ENCODE data around the gene TEN1.

TEN1 gene

DNA sequence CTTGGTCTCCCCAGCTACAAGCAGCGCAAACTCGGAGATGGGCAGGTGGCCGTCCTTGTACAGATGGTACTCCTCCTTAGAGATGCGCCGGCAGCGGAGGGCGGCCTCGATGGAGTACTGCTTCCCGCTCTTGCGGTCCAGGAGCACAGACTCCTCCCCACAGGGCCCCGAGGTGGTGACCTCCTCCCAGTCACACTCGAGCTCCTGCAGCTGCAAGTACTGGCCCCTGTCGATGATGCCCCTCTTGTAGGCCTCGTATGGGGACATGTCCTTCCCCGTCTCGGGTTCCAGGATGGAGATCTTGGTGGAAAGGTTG lies 28.8 kb downstream of the TEN1 start:
- DNase-seq, result no peak

DNA sequence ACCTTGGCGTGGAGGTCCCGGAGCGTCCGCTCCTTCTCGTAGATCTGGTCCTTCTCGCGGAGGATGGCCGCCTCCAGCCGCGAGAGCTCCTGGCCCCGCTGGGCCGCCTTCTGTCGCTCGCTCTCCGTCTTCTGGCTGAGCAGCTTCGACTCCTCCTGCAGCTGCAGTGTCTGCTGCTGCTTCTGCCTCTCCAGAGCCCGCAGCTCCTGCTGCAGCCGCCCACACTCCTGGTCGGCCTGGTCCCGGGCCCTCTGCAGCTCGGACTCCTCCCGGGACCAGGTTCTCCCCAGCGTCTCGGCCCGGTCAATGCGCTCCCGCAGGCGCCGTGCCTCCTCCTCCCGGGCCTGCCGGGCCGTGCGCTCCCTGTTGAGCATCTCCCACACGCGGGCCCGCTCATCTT lies 29.2 kb downstream of the TEN1 start:
- no peak for DNase-seq

DNA sequence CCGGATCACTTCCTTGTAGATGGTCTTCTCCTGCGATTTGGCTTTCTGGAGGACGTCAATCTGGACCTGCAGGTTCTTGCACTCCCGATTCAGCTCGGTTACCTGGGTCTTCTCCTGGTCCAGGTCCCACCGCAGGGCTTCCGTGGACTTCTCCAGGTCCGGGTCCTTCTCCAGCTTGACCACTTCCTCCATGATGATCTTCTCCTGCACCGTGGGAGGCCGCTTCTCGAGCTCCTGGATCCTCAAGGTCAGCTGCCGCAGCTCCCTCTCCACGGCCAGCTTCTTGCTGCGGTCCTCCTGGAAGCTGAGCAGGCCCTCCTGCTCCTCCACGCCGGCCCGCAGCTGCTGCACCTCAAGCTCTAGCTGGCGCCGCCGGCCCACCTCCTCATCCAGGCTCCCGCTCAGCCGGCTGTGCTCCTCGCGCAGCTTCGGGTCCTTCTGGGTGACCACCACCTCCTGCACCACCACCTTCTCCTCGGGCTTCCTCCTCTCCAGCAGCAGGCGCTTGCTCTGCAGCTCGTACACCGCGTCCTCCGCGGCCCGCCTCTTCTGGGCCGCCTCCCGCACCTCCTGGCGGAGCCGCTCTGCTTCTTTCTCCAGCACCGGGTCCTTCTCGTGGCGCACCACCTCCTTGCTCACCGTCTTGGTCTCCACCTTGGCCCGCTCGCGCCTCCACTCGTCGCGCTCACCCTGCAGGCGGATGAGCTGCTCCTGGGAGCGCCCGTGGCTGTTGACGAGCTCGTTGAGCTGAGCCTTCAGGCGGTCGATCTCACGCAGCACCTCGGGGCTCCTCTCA lies 29.8 kb downstream of the TEN1 start:
- no peak for DNase-seq

DNA sequence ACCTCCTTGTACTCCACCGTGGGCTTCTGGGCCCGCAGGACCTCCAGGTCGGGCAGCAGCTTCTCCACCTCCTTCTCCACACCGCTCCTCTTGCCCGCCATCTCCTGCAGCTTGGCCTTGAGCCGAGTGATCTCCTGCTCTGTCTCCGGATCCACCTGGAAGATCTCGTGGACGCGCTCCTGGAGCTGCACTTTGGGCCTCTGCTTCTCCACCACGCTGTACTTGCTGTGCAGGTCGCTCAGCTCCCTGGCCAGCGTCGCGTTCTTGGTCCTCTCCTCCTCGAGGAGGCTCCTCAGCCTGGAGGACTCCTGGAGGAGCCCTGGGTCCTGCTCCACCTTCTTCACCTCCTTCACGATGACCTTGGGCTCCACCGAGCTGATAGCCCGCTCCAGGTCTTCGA lies 30.4 kb downstream of the TEN1 start:
- DNase-seq, result no peak

DNA sequence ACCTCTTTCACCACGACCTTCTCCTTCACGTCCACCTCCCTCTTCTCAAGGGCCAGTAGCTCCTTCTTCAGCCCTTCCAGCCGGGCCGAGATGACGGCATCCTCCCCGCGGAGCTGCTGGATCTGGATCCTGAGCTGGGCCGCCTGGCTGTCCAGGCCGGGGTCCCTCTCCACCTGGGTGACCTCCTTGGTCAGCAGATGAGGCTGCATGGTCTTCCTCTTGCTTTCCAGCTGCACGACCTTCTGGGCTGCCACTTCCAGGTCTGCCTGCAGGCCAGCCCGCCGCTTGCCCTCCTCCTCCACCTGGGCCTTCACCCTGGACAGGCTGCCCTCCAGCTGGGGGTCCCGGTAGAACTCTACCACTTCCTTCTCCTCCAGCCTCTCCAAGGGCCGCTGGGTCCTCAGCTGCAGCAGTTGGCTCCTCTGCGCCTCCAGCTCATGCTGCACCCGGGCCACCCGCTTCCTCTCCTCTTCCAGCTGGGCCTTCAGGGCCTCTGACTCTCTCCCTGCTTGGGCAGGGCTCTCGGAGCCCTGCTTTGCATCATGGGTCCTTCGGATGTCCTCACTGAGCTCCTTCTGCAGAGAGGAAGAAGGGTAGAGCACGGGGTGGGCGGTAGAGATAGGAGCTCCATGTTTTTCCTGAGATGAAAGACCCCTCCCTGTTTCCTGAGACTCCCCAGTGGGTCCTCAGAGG lies 31.1 kb downstream of the TEN1 start:
- no peak for DNase-seq

DNA sequence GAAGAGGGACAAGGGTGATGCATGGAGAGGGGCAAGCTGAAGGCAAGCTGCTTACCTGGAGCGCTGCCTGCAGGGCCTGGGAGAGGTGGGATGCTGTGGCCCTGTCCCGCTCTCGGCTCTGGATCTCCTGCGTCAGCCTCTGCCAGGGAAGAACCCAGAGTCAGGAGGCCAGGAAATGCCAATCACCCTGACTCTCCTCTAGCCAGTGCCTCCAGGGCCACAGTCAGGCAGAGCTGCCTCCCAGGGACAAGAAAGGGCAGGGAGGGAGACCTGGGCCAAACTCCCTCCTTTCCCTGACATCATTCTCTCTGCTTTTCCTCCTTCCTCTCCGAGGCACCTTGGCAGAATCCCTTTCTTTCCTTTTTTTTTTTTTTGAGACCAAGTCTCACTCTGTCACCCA lies 32.9 kb downstream of the TEN1 start:
- DNase-seq, result no peak

DNA sequence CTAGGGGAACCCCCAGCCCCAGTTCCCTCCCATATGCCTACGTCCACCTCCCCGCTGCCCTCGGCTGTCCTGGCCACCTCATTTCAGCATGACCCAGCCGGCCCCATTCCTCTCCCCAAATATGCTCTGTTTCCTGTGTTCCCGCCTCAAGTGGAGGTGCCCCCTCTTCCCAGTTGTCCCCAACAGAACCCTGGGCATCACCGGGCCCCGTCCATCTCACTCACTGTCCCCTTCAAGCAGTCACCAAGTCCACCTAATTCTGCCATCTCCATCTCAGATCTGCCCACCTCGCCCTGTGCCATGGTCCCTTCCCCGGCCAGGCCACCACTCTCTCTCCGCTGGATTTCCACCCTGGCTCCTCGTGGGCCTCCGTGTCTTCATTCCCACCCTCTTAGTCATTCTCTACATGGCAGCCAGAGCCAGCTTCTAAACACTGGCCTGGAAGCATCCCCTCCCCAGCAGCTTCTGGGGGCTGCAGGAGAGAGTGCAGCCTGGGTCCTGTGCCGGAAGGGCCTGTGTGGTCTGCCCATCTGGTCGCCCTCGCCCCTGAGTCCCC lies 34.4 kb downstream of the TEN1 start:
- no peak for DNase-seq

DNA sequence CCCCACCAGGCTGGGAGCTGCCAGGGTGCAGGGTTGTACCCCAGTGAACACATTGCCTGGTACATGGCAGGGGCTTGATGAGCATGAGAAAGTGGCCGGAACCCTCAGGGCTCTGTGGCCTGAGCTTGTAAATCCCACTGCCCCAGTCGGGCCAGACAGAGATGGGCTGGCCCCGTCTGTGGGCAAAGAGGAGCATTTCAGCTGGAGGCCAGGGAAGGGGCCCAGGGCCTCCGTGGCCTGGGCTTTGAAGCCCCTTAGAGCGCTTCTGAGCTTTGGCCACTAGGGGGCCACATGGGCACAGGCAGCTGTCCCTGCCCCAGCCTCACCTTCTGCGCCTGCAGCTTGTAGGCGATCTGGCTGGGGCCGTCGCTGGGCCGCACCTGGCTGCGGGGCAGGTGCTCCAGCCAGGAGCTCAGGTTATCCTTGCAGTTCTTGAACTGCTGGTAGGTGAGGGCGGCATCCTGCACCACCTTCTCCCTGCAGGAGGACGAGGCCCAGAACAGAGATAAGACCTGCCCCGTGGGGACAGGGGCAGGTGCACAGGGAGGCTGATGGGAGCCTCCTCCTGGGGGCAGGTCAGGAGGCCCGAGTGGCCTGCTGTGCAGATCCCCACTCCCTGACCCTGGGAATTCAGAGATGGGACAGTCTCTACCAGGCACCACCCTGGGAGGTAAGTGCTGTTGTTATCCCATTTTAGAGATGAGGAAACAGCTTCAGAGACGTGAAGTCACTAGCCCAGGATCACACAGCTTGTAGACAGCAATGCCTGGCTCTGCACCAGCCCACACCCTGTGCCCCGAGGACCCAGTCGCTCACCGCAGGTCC lies 35.3 kb downstream of the TEN1 start:
- DNase-seq, result peak; percentile 80

DNA sequence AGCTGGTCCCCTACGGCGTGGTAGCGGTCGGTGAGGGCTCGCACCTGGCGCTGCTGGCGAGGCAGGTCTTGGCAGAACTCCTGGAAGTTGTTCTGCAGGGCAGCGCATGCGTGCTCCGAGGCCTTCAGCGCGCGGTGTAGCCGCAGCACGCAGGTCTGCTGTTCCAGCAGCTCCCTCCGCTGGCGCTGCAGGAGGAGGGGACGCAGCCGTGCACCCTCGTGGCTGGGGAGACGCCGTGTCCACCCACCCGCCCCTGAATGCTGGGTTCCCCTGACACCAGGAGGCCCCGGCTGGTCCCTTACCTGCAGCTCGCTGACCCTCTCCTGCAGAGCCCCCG lies 35.9 kb downstream of the TEN1 start:
- DNase-seq, result no peak

DNA sequence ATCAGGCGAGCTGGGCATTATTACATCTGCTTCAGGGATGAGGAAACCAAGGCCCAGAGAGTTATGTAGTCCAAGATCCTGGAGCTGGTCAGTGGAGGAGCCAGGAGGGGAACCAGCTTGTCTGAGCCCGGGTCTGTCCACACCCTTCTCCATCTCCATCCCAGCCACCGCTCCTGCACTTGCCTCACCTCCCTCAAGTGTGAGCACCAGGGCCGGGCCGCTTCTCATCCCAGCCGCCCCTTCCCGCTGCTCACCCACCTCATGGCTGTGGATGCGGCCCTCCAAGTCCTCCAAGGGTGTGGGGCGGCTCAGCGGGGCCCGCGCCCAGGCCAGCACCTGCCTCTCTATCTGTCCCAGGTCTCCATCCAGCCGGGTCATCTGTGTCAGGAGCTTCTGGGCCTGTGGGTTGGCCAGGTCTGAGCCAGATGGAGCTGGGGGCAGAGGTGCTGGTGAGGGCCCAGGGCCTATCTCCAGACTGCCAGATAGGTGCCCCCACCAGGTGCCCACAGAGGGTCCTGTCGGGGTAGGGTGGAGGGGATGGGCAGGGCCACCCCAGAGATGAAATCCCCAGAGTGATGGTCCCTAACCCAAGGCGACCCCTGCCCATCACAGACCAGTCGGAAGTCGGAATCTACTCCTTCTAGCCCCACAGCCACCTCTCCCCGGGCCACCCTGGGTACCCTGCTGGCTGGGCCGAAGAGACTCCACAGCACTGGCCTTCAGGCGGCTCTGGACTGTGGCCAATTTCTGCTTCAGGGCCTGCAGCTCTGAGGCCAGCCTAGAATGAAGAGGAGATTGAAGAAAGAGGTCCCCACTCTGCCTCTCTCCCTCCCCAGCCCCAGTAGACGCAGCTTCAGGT lies 38.7 kb downstream of the TEN1 start:
- DNase-seq, result no peak

DNA sequence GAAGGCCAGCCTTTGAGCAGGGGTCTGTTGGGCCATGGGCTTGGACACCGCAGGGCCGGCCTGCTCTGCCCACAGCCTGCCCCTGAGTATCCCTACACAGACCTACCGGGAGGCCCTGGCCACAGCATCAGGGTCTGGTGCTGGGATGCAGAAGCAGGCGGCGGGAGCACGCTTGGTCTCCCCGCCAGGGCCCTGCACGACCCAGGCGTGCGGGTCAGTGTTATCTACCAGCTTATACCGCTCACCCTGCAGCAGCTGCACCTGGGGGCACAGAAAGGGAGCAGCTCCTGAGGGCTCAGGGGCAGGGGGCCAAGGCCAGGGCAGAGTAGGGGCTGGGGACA lies 39.3 kb downstream of the TEN1 start:
- DNase-seq, result no peak

DNA sequence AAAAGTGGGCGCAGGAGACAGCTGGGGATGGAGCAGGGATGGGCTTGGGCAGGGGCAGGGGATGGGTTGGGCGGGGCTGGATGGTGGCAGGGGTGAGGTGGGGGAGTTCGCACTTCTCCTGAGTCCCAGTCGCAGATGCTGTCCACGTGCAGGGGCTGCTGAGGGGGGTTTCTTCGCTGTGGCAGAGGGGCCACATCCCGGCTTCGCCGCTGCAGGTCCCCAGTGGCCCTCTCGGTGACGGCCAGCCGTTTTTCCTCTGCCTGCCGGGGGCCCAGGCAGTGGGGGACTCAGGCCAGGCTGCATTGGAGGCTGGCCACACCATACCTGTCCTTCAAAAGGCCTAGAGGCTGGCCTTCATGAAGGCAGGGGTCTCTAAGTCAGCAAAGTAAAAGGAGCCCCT lies 39.8 kb downstream of the TEN1 start:
- no peak for DNase-seq

DNA sequence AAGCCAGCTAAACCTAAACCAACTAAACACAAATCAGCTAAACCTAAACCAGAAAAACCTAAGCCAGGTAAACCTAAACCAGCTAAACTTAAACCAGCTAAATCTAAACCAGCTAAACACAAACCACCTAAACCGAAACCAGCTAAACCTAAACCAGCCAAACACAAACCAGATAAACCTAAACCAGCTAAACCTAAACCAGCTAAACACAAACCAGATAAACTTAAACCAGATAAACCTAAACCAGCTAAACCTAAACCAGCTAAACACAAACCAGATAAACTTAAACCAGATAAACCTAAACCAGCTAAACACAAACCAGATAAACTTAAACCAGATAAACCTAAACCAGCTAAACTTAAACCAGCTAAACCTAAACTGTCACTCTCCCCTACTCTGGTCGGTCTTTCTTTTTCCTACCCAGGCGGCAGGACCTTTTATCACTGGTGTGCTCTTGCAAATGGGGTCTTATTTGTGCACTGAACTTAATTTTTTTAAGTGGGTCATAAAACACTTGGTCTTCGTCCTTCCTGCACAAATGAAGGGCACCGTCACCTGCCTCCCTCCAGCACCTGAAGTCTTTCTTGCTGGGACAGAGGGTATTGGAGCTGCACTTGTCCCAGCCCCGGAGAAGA lies 40.9 kb downstream of the TEN1 start:
- DNase-seq, result no peak

DNA sequence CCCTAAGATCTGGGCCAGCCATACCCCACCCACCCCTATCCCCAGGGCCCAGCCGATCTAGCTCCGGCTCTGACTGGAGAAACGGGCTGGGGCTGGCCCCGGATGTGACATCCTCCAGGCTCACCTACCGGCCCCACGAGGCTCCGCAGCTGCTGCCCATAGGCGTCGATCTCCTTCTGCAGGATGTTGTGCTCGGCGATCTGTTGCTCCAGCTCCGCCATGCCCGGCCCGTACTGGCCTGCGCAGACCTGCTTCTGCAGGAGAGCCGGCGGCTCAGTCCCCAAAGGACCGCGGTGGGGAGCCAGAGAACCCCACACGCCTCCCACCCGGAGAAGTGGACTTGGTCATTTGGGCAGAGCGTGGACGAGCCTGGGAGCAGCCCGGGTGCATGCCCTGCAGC lies 43.2 kb downstream of the TEN1 start:
- DNase-seq, result no peak

DNA sequence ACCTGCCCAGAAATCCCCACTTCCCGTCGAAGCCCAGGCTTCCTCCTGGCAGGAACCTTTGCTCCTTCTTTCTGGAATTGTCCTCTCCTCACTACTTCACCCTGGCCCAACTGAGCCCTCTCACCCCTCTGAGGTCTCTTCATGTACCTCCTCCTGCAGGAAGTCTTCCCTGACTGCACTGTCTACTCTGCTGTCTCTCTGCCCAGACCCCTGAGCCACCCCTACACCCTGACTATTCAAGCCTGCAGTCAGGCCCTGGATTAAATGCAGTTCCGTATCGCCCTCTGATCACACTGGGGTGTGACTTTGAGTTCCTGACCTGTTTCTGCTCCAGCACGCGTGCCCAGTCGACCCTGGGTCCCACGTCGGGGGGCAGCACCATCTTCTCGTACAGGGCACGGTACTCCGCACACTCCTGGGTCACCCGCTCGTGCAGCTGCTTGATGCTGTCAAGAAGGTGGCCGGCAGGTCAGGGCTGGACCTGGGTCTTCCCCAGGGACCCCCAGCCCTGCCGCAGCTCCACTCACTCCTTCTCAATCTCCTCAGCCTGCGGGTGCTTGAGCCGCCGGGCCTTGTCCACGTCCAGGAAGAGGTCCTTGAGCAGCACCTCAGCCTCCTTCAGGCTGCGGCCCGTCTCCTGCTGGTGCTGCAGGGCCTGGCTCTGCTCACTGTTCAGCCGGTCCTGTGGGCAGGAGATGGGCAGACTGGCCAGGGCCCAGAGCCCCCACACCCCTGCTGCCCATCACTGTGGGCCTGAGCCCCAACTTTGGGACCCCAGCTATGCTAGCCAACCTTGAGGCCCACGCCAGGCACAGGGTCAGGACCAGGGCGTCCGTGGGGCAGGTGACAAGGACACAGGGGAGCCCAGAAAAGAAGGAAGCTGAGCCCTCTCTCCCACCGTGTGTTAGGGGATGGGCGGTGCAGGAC lies 44.2 kb downstream of the TEN1 start:
- DNase-seq, result no peak

DNA sequence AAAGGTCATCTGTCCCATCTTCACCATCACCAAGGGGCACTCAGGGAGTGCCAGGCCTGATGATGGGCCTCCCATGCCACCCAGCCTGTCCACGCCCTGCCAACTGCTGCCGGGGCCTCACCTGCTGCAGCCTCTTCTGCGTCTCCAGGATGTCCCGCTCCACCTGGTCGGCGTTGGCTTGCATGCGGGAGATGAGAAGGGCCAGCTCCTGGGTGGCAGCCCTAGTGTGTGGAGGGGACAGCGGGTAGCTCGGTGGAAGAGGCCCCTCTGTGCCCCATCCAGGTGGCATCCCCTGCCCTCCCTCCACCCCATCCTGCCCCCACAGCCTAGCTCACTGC lies 44.8 kb downstream of the TEN1 start:
- no peak for DNase-seq

DNA sequence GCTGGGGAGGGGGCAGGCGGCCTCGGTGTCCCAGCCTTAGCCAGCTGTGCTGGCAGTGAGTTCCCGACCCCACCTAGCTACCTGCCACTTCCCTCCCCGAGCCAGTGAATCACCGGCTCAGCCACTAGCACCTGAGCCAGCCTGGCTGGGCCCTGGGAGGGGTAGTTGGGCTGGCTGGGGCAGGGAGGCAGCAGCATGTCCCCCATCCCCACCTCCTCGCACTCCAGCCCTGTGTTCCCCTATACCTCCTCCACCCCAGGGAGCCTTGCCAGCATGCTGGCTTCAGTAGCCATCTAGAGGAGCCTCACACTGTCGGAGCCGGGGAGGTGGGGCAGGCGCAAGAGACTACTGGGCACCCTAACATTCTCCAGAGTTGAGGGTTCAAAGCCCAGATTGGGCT lies 45.3 kb downstream of the TEN1 start:
- DNase-seq, result no peak

DNA sequence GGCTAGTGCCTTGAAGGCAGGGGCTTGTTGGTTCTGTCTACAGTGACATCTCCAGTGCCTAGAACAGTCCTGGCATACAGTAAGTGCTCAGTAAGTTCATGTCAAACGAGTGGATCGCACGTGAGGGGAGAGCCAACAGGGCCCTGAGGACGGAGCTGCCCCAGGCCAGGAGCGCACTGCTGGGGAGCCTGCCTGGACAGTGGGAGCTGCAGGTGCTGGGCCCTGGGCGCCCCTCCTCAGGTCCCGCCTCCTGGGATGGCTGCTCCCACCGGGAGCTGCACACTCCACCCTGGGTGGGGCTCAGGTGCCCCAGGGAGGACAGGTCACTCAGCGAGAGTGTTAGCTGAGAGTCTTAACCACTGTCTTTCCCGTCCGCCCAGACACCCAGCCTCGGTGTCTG lies 46.3 kb downstream of the TEN1 start:
- DNase-seq, result no peak

DNA sequence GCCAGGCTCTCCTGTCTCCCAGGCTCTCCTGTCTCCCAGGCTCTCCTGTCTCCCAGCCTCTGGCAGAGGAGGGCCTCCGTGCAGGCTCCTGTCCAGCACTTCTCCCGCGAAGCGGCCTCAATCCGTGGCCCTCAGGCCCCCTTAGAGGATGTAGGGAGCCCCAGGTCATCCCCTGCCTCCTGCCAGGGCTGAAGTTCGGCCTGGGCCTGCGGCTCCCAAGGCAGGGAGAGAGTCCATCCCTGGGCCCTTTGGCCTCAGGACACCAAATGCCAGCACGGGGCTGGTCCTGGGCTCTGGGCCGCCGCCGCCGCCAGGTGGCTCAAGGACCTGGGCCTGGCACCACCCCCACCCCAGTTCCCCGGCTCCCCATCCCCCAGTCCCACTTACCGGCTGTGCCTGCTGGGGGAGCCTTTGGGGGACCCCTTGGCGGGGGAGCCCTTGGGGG lies 47.7 kb downstream of the TEN1 start:
- no peak for DNase-seq

DNA sequence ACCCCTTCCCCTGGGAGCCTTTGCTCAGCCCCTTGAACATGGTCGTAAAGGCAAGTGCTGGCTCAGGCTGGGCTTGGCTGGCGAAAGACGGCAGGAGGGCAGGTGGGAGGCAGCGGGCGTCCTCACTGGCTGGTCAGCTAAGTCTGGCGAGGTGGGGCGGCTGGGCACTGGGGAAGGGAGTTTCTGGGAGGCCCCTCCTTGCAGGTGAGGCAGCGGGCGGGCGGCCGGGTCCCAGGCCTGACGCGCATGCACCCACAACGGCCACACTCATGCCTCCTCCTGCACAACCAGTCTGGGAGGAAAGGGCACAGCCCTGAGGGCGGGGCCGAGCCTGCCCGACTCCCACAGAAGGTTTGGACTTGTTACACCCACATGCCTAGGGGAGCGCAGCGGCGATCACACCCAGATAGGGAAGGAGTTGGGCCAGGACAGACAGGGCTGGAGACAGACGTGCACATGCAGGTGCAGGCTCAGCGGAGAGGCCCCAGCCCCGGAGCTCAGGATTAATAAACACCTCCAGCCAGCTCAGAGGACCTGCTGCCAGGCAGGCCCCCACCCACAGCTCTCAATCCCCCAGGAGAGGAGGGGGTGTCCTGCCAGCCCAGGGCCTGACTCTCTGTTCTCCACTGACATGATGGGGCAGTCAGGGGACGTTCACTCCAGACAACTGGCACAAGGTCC lies 48.3 kb downstream of the TEN1 start, which contains the start of gene EVPL:
Gene EVPL (minus strand): TSS at position 148 of the 681 bp plus-strand sequence. CDS start 108 bp downstream, at position 40.
- DNase-seq, result no peak
